OCI-LY3 (cell line): ENCODE measurements around the gene NPBWR2.
"Not testable (repeated sequence)": the region's sequence is repeated elsewhere in the genome, so short reads cannot be mapped to it uniquely, and the experiment has no call there.

Experiments
- H2AFZ ChIP-seq: fragments of 200-600, 300-600 bp; shearing (Covaris generic); 2 replicates; pipeline ENCODE4 v1.6.0; 2014; ENCODE audit warnings: antibody characterized with exemption, low read depth, low read length
- H3K27ac ChIP-seq: fragments of 200-600, 300-600 bp; sonication (generic); 2 replicates; pipeline ENCODE4 v1.5.1; 2014; ENCODE audit warnings: mild to moderate bottlenecking, low read length, moderate library complexity, mixed read lengths
- H3K27me3 ChIP-seq: fragments of 200-600, 300-600 bp; sonication (generic); 2 replicates; pipeline ENCODE4 v1.6.1; 2014; ENCODE audit warnings: low read depth, low read length, mixed read lengths
- H3K36me3 ChIP-seq: fragments of 200-600, 300-600 bp; sonication (generic); replicated peaks from 2 replicates; pipeline ENCODE3; 2014; ENCODE audit warnings: low read depth, low read length, mixed read lengths
- H3K4me1 ChIP-seq: fragments of 300-600, 200-600 bp; sonication (generic); 2 replicates; pipeline ENCODE4 v1.6.1; 2014; ENCODE audit warnings: low read length, mixed read lengths
- H3K4me2 ChIP-seq: fragments of 200-600, 300-600 bp; sonication (generic); 2 replicates; pipeline ENCODE4 v1.6.1; 2014; ENCODE audit warnings: low read length, mixed read lengths
- H3K4me3 ChIP-seq: fragments of 300-600, 200-600 bp; sonication (generic); 2 replicates; pipeline ENCODE4 v1.5.1; 2014; ENCODE audit warnings: antibody characterized with exemption, mild to moderate bottlenecking, low read length, moderate library complexity
- H3K79me2 ChIP-seq: fragments of 300-600, 200-600 bp; shearing (Covaris generic); 2 replicates; pipeline ENCODE4 v1.6.1; 2014; ENCODE audit warnings: mild to moderate bottlenecking, low read length, mixed read lengths
- H3K9ac ChIP-seq: fragments of 300-600, 200-600 bp; shearing (Covaris generic); 2 replicates; pipeline ENCODE4 v1.6.0; 2014; ENCODE audit warnings: mild to moderate bottlenecking, low read length, moderate library complexity
- H3K9me3 ChIP-seq: fragments of 200-600, 300-600 bp; shearing (Covaris generic); 2 replicates; pipeline ENCODE4 v1.6.1; 2014; ENCODE audit warnings: low read length, mixed read lengths; ENCODE audit not compliant: insufficient read depth
- H4K20me1 ChIP-seq: fragments of 200-600, 300-600 bp; sonication (generic); 2 replicates; pipeline ENCODE4 v1.6.1; 2016; ENCODE audit warnings: low read length, mixed read lengths; ENCODE audit not compliant: insufficient read depth
- CTCF ChIP-seq: fragments of 200-600, 300-600 bp; sonication (generic); IDR thresholded peaks from 2 replicates; pipeline ENCODE4 v1.5.1; 2014; ENCODE audit warnings: antibody characterized with exemption, low read length, low read depth
- EZH2phosphoT487 ChIP-seq: fragments of 200-600 bp; shearing (Covaris generic); IDR thresholded peaks from 2 replicates; pipeline ENCODE4 v1.6.1; 2018; ENCODE audit warnings: antibody characterized with exemption, mixed run types, low read depth

The NPBWR2 gene

GRCh38 chr20:64091770-64092169 lies 15.6 kb downstream of the NPBWR2 start:
- TF ChIP-seq EZH2phosphoT487 (no peak), CTCF (no peak)
- Histone ChIP-seq H4K20me1 (0 out of 2 replicates have a peak, but pooled peaks cover 4% of the 10 kb centered on the region), H3K79me2 (no peaks in the 10 kb centered on the region), H3K4me1 (peaks cover 10% of the 10 kb centered on the region), H3K9me3 (no peaks in the 10 kb centered on the region), H3K9ac (no peak overlapping the region), H3K4me2 (no peak overlapping the region), H3K4me3 (no peak overlapping the region), H3K27me3 (no peaks in the 10 kb centered on the region), H3K36me3 (no peaks in the 10 kb centered on the region), H3K27ac (no peak overlapping the region), H2AFZ (no peak overlapping the region)

GRCh38 chr20:64091340-64091739 lies 16.0 kb downstream of the NPBWR2 start:
- H3K27me3 ChIP-seq = no peaks in the 10 kb centered on the region
- peaks cover 10% of the 10 kb centered on the region for H3K4me1 ChIP-seq
- H3K4me2 ChIP-seq = no peak overlapping the region
- H3K79me2 ChIP-seq = no peaks in the 10 kb centered on the region
- no peak overlapping the region for H3K27ac ChIP-seq
- H2AFZ ChIP-seq = no peak overlapping the region
- no peaks in the 10 kb centered on the region for H3K9me3 ChIP-seq
- no peak overlapping the region for H3K4me3 ChIP-seq
- no peak overlapping the region for H3K9ac ChIP-seq
- no peaks in the 10 kb centered on the region for H3K36me3 ChIP-seq
- no peak for TF ChIP-seq CTCF
- TF ChIP-seq EZH2phosphoT487 = no peak
- 0 out of 2 replicates have a peak, but pooled peaks cover 4% of the 10 kb centered on the region for H4K20me1 ChIP-seq

GRCh38 chr20:64090165-64090564 lies 17.2 kb downstream of the NPBWR2 start:
- H3K4me3 ChIP-seq = no peak overlapping the region
- H3K9me3 ChIP-seq = no peaks in the 10 kb centered on the region
- no peaks in the 10 kb centered on the region for H3K4me1 ChIP-seq
- TF ChIP-seq EZH2phosphoT487 (no peak), CTCF (no peak)
- 0 out of 2 replicates have a peak, but pooled peaks cover 4% of the 10 kb centered on the region for H4K20me1 ChIP-seq
- H2AFZ ChIP-seq = no peak overlapping the region
- H3K4me2 ChIP-seq = no peak overlapping the region
- peaks cover 9% of the 10 kb centered on the region; the same call in 1 of the 2 replicates for H3K27me3 ChIP-seq
- H3K27ac ChIP-seq = no peak overlapping the region
- no peaks in the 10 kb centered on the region for H3K79me2 ChIP-seq
- H3K9ac ChIP-seq = no peak overlapping the region
- H3K36me3 ChIP-seq = no peaks in the 10 kb centered on the region

- not testable (repeated sequence) for H2AFZ ChIP-seq, H3K36me3 ChIP-seq, H4K20me1 ChIP-seq, H3K9me3 ChIP-seq, H3K4me2 ChIP-seq, H3K79me2 ChIP-seq, H3K9ac ChIP-seq, H3K27ac ChIP-seq, H3K4me1 ChIP-seq, H3K4me3 ChIP-seq
- peaks cover 21% of the 10 kb centered on the region for H3K27me3 ChIP-seq
Observed at GRCh38 chr20:64088586-64088985, 18.8 kb downstream of the NPBWR2 start.

GRCh38 chr20:64087226-64087825 lies 20.0 kb downstream of the NPBWR2 start:
- not testable (repeated sequence) for H2AFZ ChIP-seq, H3K4me1 ChIP-seq, H3K9ac ChIP-seq, H3K4me3 ChIP-seq, H3K9me3 ChIP-seq, H3K4me2 ChIP-seq, H3K79me2 ChIP-seq, H3K27ac ChIP-seq, H4K20me1 ChIP-seq, H3K36me3 ChIP-seq
- H3K27me3 ChIP-seq = peaks cover 24% of the 10 kb centered on the region
